ENCODE measurements around the gene MRPL43. TPM values are rescaled to one million over a fixed set of nuclear protein-coding genes. Genes with fewer than 3 reads are reported as not detected.
A peak's percentile ranks its signal among the peaks of the same experiment; 100 is the strongest.

MRPL43 gene
- total RNA-seq, 1 donor from 2014 or later: 41.2 TPM

GRCh38 chr10:100969187-100970075 is 17.9 kb downstream of the MRPL43 start, which contains the start of gene SEMA4G:
TSS of gene SEMA4G (plus strand) at chr10:100969504. CDS start at chr10:100972913, 3,409 bp downstream.
- Histone ChIP-seq H3K4me1 (ENCODE audit: control insufficient read depth in 3 of 3, insufficient read depth in 3 of 3, low read length in 3 of 3) (peaks cover 6 to 16% (median 15%) of the 10 kb centered on the region in 3 donors), H3K27me3 (ENCODE audit: control insufficient read depth in 3 of 3, insufficient read depth in 3 of 3, low read length in 3 of 3) (no peaks in the 10 kb centered on the region), H3K9me3 (ENCODE audit: control insufficient read depth in 3 of 3, low read length in 3 of 3) (no peaks in the 10 kb centered on the region), H3K27ac (ENCODE audit: low read depth, low read length) (no peak within 1 kb of the TSS), H3K36me3 (ENCODE audit: control insufficient read depth in 3 of 3, insufficient read depth in 3 of 3, low read length in 3 of 3) (peaks cover 3 to 17% (median 12%) of the 10 kb centered on the region in 3 donors), H3K9ac (ENCODE audit: low read depth in 1 of 3, low read length in 3 of 3) (peak within 1 kb of the TSS; percentile 35 to 81 (median 45)), H3K4me3 (ENCODE audit: low read length in 3 of 3) (peak within 1 kb of the TSS; percentile 56 to 71 (median 71))

DNA sequence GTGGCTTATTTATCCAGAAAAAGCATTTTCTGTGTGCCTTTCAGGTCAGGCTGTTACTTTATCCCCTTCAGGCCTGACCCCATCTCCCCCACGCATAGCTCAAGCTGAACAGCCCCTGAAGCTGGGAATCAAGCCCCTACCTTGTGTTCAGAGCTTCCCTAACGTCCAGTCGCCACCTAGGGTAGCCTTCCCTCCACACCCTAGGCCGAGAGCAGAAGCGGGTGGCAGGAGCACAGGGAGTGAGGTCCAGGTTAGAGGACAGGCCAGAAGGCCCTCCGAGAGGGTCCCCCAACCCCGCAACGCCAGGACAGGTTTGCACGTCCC is 18.5 kb downstream of the MRPL43 start:
- Histone ChIP-seq H3K4me3 (ENCODE audit: low read length in 3 of 3) (peak overlapping the region; percentile 56 to 71 (median 68)), H3K9ac (ENCODE audit: low read depth in 1 of 3, low read length in 3 of 3) (peak overlapping the region; percentile 35 to 81 (median 45))

GRCh38 chr10:100968062-100968736 is 19.1 kb downstream of the MRPL43 start:
- Histone ChIP-seq H3K9me3 (ENCODE audit: control insufficient read depth in 3 of 3, low read length in 3 of 3) (no peaks in the 10 kb centered on the region), H3K4me3 (ENCODE audit: low read length in 3 of 3) (peak overlapping the region in 2 of 3 donors; percentile 56 to 71), H3K27ac (ENCODE audit: low read depth, low read length) (no peak overlapping the region), H3K4me1 (ENCODE audit: control insufficient read depth in 3 of 3, insufficient read depth in 3 of 3, low read length in 3 of 3) (peaks cover 6 to 16% (median 15%) of the 10 kb centered on the region in 3 donors), H3K27me3 (ENCODE audit: control insufficient read depth in 3 of 3, insufficient read depth in 3 of 3, low read length in 3 of 3) (no peaks in the 10 kb centered on the region), H3K36me3 (ENCODE audit: control insufficient read depth in 3 of 3, insufficient read depth in 3 of 3, low read length in 3 of 3) (peaks cover 3 to 28% (median 18%) of the 10 kb centered on the region in 3 donors), H3K9ac (ENCODE audit: low read depth in 1 of 3, low read length in 3 of 3) (peak overlapping the region in 2 of 3 donors; percentile 35 to 45)

More for the DNA sequence above, 18.5 kb downstream of the MRPL43 start:
- peaks cover 6 to 16% (median 15%) of the 10 kb centered on the region in 3 donors for H3K4me1 ChIP-seq (ENCODE audit: control insufficient read depth in 3 of 3, insufficient read depth in 3 of 3, low read length in 3 of 3)
- no peaks in the 10 kb centered on the region for H3K9me3 ChIP-seq (ENCODE audit: control insufficient read depth in 3 of 3, low read length in 3 of 3)
- peaks cover 3 to 24% (median 18%) of the 10 kb centered on the region in 3 donors for H3K36me3 ChIP-seq (ENCODE audit: control insufficient read depth in 3 of 3, insufficient read depth in 3 of 3, low read length in 3 of 3)
- no peaks in the 10 kb centered on the region for H3K27me3 ChIP-seq (ENCODE audit: control insufficient read depth in 3 of 3, insufficient read depth in 3 of 3, low read length in 3 of 3)
- H3K27ac ChIP-seq (ENCODE audit: low read depth, low read length): no peak overlapping the region

DNA sequence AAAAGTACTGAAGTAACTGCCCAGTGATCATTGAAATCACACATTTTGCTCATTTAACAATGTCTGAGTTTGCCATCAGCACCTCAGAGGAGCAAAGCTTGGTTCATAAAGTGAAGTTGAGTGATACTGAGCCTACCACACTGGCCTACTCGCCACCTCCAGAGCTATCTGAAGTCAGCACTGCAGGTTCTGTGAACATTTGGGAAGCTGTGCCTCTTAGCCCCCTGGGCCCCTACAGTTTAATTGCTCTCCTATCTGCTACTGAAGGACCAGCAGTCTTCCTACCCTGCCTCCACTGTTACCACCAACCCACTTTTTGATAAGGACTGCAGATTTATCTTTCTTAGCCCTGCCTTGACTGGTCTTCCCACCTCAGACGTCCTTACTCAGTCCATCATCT is 20.0 kb downstream of the MRPL43 start:
- Histone ChIP-seq H3K36me3 (ENCODE audit: control insufficient read depth in 3 of 3, insufficient read depth in 3 of 3, low read length in 3 of 3) (peaks cover 3 to 34% (median 24%) of the 10 kb centered on the region in 3 donors), H3K4me3 (ENCODE audit: low read length in 3 of 3) (no peak overlapping the region), H3K4me1 (ENCODE audit: control insufficient read depth in 3 of 3, insufficient read depth in 3 of 3, low read length in 3 of 3) (peaks cover 6 to 16% (median 15%) of the 10 kb centered on the region in 3 donors), H3K9me3 (ENCODE audit: control insufficient read depth in 3 of 3, low read length in 3 of 3) (no peaks in the 10 kb centered on the region), H3K9ac (ENCODE audit: low read depth in 1 of 3, low read length in 3 of 3) (no peak overlapping the region), H3K27ac (ENCODE audit: low read depth, low read length) (no peak overlapping the region), H3K27me3 (ENCODE audit: control insufficient read depth in 3 of 3, insufficient read depth in 3 of 3, low read length in 3 of 3) (no peaks in the 10 kb centered on the region)

DNA sequence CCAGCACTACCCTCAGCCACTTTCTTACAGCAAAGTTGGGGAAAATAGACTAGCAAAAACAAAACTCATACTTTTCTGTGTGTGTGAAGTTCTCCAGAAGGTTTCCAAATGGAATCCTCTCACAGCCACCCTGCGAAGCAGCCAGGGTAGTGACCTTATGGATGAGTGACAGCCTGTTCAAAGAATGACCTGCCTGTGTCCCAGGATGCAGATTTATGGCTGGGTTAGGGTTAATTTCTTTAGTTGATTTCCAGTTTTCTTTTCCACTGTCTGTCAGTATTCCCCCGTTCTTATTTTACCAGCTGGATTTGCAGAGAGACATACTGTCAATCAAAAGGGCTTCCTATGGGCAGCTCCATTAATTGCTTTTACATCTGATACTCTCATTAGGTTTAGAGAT is 20.4 kb downstream of the MRPL43 start:
- Histone ChIP-seq H3K27ac (ENCODE audit: low read depth, low read length) (no peak overlapping the region), H3K36me3 (ENCODE audit: control insufficient read depth in 3 of 3, insufficient read depth in 3 of 3, low read length in 3 of 3) (peaks cover 3 to 37% (median 27%) of the 10 kb centered on the region in 3 donors)

GRCh38 chr10:100965820-100966219 is 21.5 kb downstream of the MRPL43 start:
- Histone ChIP-seq H3K4me1 (ENCODE audit: control insufficient read depth in 3 of 3, insufficient read depth in 3 of 3, low read length in 3 of 3) (peaks cover 6 to 17% (median 15%) of the 10 kb centered on the region in 3 donors), H3K9ac (ENCODE audit: low read depth in 1 of 3, low read length in 3 of 3) (no peak overlapping the region), H3K4me3 (ENCODE audit: low read length in 3 of 3) (no peak overlapping the region), H3K9me3 (ENCODE audit: control insufficient read depth in 3 of 3, low read length in 3 of 3) (no peaks in the 10 kb centered on the region), H3K27ac (ENCODE audit: low read depth, low read length) (no peak overlapping the region), H3K27me3 (ENCODE audit: control insufficient read depth in 3 of 3, insufficient read depth in 3 of 3, low read length in 3 of 3) (no peaks in the 10 kb centered on the region), H3K36me3 (ENCODE audit: control insufficient read depth in 3 of 3, insufficient read depth in 3 of 3, low read length in 3 of 3) (peaks cover 3 to 42% (median 29%) of the 10 kb centered on the region in 3 donors)

More for the DNA sequence above, 20.4 kb downstream of the MRPL43 start:
- Histone ChIP-seq H3K9me3 (ENCODE audit: control insufficient read depth in 3 of 3, low read length in 3 of 3) (no peaks in the 10 kb centered on the region), H3K4me3 (ENCODE audit: low read length in 3 of 3) (no peak overlapping the region), H3K27me3 (ENCODE audit: control insufficient read depth in 3 of 3, insufficient read depth in 3 of 3, low read length in 3 of 3) (no peaks in the 10 kb centered on the region), H3K4me1 (ENCODE audit: control insufficient read depth in 3 of 3, insufficient read depth in 3 of 3, low read length in 3 of 3) (peaks cover 6 to 16% (median 15%) of the 10 kb centered on the region in 3 donors), H3K9ac (ENCODE audit: low read depth in 1 of 3, low read length in 3 of 3) (no peak overlapping the region)

DNA sequence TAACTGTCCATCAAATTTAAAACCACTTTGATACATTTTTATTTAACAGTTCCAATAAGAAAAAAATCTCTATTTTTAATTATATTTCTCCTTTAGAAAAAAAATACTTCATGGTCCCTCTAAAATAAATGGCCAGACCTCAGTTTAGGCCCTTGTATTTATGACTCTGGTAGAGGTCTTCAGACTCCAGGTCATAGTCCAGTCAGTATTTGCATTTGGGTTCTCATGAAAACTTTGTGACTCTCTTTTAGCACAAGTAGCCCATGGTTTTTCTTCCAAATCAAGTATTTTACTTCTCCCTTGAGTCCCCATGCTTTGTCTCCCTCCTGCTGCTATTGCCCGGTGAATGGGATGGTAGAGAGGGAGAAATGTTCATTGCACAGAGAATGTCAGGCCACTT is 23.5 kb downstream of the MRPL43 start:
- Histone ChIP-seq H3K27ac (ENCODE audit: low read depth, low read length) (no peak overlapping the region), H3K4me3 (ENCODE audit: low read length in 3 of 3) (no peak overlapping the region), H3K9me3 (ENCODE audit: control insufficient read depth in 3 of 3, low read length in 3 of 3) (no peaks in the 10 kb centered on the region), H3K9ac (ENCODE audit: low read depth in 1 of 3, low read length in 3 of 3) (no peak overlapping the region), H3K36me3 (ENCODE audit: control insufficient read depth in 3 of 3, insufficient read depth in 3 of 3, low read length in 3 of 3) (peaks cover 7 to 51% (median 38%) of the 10 kb centered on the region in 3 donors), H3K4me1 (ENCODE audit: control insufficient read depth in 3 of 3, insufficient read depth in 3 of 3, low read length in 3 of 3) (peaks cover 4 to 8% (median 7%) of the 10 kb centered on the region in 3 donors), H3K27me3 (ENCODE audit: control insufficient read depth in 3 of 3, insufficient read depth in 3 of 3, low read length in 3 of 3) (no peaks in the 10 kb centered on the region)

DNA sequence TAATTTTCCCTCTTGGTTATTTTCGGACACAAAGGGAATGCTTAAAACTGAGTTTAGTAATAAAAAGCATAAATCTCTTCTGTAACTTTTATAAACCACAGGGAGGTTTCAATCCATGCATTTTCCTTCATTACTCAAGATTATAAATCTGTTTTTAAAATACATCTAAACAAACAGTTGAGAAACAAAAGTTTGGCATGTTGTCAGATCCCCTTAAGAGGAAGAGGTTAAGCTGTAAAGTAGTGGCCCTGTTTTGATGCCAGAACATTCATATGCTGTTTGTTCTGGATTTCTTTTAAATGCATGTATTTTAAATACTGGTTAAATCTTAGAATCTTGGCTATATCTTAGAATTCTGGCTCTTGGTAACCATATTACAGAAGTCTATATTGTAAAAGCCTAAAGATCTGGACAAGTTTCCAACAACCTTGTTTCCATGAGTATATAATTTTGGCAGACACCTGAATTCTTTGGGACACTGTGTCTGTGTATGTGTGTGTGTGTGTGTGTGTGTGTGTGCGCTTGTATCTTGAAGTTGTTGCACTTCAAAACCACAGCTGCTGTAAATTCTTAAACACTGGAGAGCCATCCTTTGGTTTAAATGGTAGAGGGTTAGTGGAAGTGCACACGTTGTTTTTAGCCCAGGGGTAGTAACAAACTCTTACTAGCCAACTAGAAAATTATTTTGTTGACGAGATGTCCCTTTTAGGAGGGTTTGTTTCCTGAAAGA is 24.8 kb downstream of the MRPL43 start:
- no peaks in the 10 kb centered on the region for H3K9me3 ChIP-seq (ENCODE audit: control insufficient read depth in 3 of 3, low read length in 3 of 3)
- H3K4me1 ChIP-seq (ENCODE audit: control insufficient read depth in 3 of 3, insufficient read depth in 3 of 3, low read length in 3 of 3): peaks cover 0 to 2% (median 0%) of the 10 kb centered on the region in 3 donors
- peaks cover 9 to 60% (median 46%) of the 10 kb centered on the region in 3 donors for H3K36me3 ChIP-seq (ENCODE audit: control insufficient read depth in 3 of 3, insufficient read depth in 3 of 3, low read length in 3 of 3)
- no peak overlapping the region for H3K4me3 ChIP-seq (ENCODE audit: low read length in 3 of 3)
- no peaks in the 10 kb centered on the region for H3K27me3 ChIP-seq (ENCODE audit: control insufficient read depth in 3 of 3, insufficient read depth in 3 of 3, low read length in 3 of 3)
- no peak overlapping the region for H3K9ac ChIP-seq (ENCODE audit: low read depth in 1 of 3, low read length in 3 of 3)
- no peak overlapping the region for H3K27ac ChIP-seq (ENCODE audit: low read depth, low read length)

- Histone ChIP-seq H3K9ac (ENCODE audit: low read depth in 1 of 3, low read length in 3 of 3) (no peak overlapping the region), H3K4me3 (ENCODE audit: low read length in 3 of 3) (no peak overlapping the region), H3K4me1 (ENCODE audit: control insufficient read depth in 3 of 3, insufficient read depth in 3 of 3, low read length in 3 of 3) (peaks cover 0 to 2% (median 0%) of the 10 kb centered on the region in 3 donors), H3K9me3 (ENCODE audit: control insufficient read depth in 3 of 3, low read length in 3 of 3) (no peaks in the 10 kb centered on the region), H3K27me3 (ENCODE audit: control insufficient read depth in 3 of 3, insufficient read depth in 3 of 3, low read length in 3 of 3) (no peaks in the 10 kb centered on the region), H3K27ac (ENCODE audit: low read depth, low read length) (no peak overlapping the region), H3K36me3 (ENCODE audit: control insufficient read depth in 3 of 3, insufficient read depth in 3 of 3, low read length in 3 of 3) (peaks cover 8 to 57% (median 50%) of the 10 kb centered on the region in 3 donors)
Measured at GRCh38 chr10:100960251-100960650, 27.0 kb downstream of the MRPL43 start.

Measured in skeletal muscle tissue (tissue), 4 donors.